EH (cell line): ENCODE measurements around the gene TMPRSS11A.

Experiments
- DNase-seq: peaks from one replicate; pipeline ENCODE4 v3.0.0-alpha.2; 2015; ENCODE audit warnings: low read depth

The TMPRSS11A gene

GRCh38 chr4:67963356-67963755, at the start of gene TMPRSS11A:
TSS of gene TMPRSS11A (minus strand) at chr4:67963493. CDS start at chr4:67963393, 100 bp downstream.
- DNase-seq = no peak

- DNase-seq = no peak
Measured at GRCh38 chr4:68011684-68012083, 48.4 kb upstream of the TMPRSS11A start.

- no peak for DNase-seq
Measured at GRCh38 chr4:68002906-68003305, 39.6 kb upstream of the TMPRSS11A start.

GRCh38 chr4:67996127-67996526, 32.8 kb upstream of the TMPRSS11A start:
- DNase-seq = no peak

GRCh38 chr4:67988991-67989390, 25.7 kb upstream of the TMPRSS11A start:
- DNase-seq = no peak

- no peak for DNase-seq
Measured at GRCh38 chr4:67983333-67983732, 20.0 kb upstream of the TMPRSS11A start.

GRCh38 chr4:67980512-67980911, 17.2 kb upstream of the TMPRSS11A start:
- no peak for DNase-seq

- DNase-seq = no peak
Measured at GRCh38 chr4:67973608-67974007, 10.3 kb upstream of the TMPRSS11A start.

- no peak for DNase-seq
Measured at GRCh38 chr4:67954890-67955289, 8.4 kb downstream of the TMPRSS11A start.

GRCh38 chr4:67941074-67941473, 22.2 kb downstream of the TMPRSS11A start:
- no peak for DNase-seq

GRCh38 chr4:67940506-67940905, 22.8 kb downstream of the TMPRSS11A start:
- no peak for DNase-seq

- no peak for DNase-seq
Measured at GRCh38 chr4:67939195-67939594, 24.1 kb downstream of the TMPRSS11A start.

GRCh38 chr4:67935888-67936287, 27.4 kb downstream of the TMPRSS11A start:
- no peak for DNase-seq

- no peak for DNase-seq
Measured at GRCh38 chr4:67934628-67935027, 28.7 kb downstream of the TMPRSS11A start.

- DNase-seq = peak; percentile 6
Measured at GRCh38 chr4:67933755-67934154, 29.5 kb downstream of the TMPRSS11A start.

- no peak for DNase-seq
Measured at GRCh38 chr4:67933038-67933437, 30.3 kb downstream of the TMPRSS11A start.

GRCh38 chr4:67931256-67931655, 32.0 kb downstream of the TMPRSS11A start:
- no peak for DNase-seq

- DNase-seq = peak; percentile 6
Measured at GRCh38 chr4:67929426-67929825, 33.9 kb downstream of the TMPRSS11A start.

- no peak for DNase-seq
Measured at GRCh38 chr4:67928546-67928945, 34.7 kb downstream of the TMPRSS11A start.

GRCh38 chr4:67927251-67927650, 36.0 kb downstream of the TMPRSS11A start:
- no peak for DNase-seq

- DNase-seq = no peak
Measured at GRCh38 chr4:67926485-67926884, 36.8 kb downstream of the TMPRSS11A start.

GRCh38 chr4:67922697-67923096, 40.6 kb downstream of the TMPRSS11A start:
- DNase-seq = peak; percentile 9

GRCh38 chr4:67918428-67918827, 44.9 kb downstream of the TMPRSS11A start:
- DNase-seq = no peak

GRCh38 chr4:67915400-67915966, 47.8 kb downstream of the TMPRSS11A start:
- no peak for DNase-seq

- no peak for DNase-seq
Measured at GRCh38 chr4:67912080-67912479, 51.2 kb downstream of the TMPRSS11A start.
